ENCODE data around the gene TMEM87B. TPM values are rescaled to one million over a fixed set of nuclear protein-coding genes. Genes with fewer than 3 reads are reported as not detected.

TMEM87B gene
- total RNA-seq, 1 donor: 33.7 TPM

- Histone ChIP-seq H3K9me3 (ENCODE audit: low read depth, low read length) (no peaks in the 10 kb centered on the region), H2AFZ (ENCODE audit: low read length) (no peak overlapping the region), H3K27ac (ENCODE audit: low read depth, low read length) (no peak overlapping the region), H3K79me2 (ENCODE audit: insufficient read depth, low read length) (no peaks in the 10 kb centered on the region), H3K27me3 (ENCODE audit: insufficient read depth, low read length) (no peaks in the 10 kb centered on the region), H3K4me1 (ENCODE audit: insufficient read depth, low read length) (peaks cover 8% of the 10 kb centered on the region), H3K4me2 (ENCODE audit: insufficient read depth, low read length) (no peak overlapping the region), H4K20me1 (ENCODE audit: insufficient read depth, low read length) (no peaks in the 10 kb centered on the region), H3K36me3 (ENCODE audit: insufficient read depth, low read length) (no peaks in the 10 kb centered on the region), H3K4me3 (ENCODE audit: insufficient read depth, low read length) (no peak overlapping the region)
- DNase-seq (ENCODE audit: insufficient read length, low spot score, missing footprints): peak; percentile 74
- no peak for TF ChIP-seq CTCF (IDR thresholded peaks at IDR 0.05; ENCODE audit: extremely low read depth, low read depth, low read length)
These were observed 88.1 kb downstream of the TMEM87B start for GRCh38 chr2:112143150-112143549.

- no peaks in the 10 kb centered on the region for H4K20me1 ChIP-seq (ENCODE audit: insufficient read depth, low read length)
- peaks cover 27% of the 10 kb centered on the region for H3K4me1 ChIP-seq (ENCODE audit: insufficient read depth, low read length)
- no peaks in the 10 kb centered on the region for H3K36me3 ChIP-seq (ENCODE audit: insufficient read depth, low read length)
- no peak overlapping the region for H3K27ac ChIP-seq (ENCODE audit: low read depth, low read length)
- H3K4me2 ChIP-seq (ENCODE audit: insufficient read depth, low read length): no peak overlapping the region
- no peaks in the 10 kb centered on the region for H3K79me2 ChIP-seq (ENCODE audit: insufficient read depth, low read length)
- no peak for DNase-seq (ENCODE audit: insufficient read length, low spot score, missing footprints)
- H2AFZ ChIP-seq (ENCODE audit: low read length): no peak overlapping the region
- no peaks in the 10 kb centered on the region for H3K27me3 ChIP-seq (ENCODE audit: insufficient read depth, low read length)
- no peaks in the 10 kb centered on the region for H3K9me3 ChIP-seq (ENCODE audit: low read depth, low read length)
- TF ChIP-seq CTCF (IDR thresholded peaks at IDR 0.05; ENCODE audit: extremely low read depth, low read depth, low read length): no peak
- no peak overlapping the region for H3K4me3 ChIP-seq (ENCODE audit: insufficient read depth, low read length)
These were observed 89.9 kb downstream of the TMEM87B start for GRCh38 chr2:112144966-112145365.

- Histone ChIP-seq H3K4me3 (ENCODE audit: insufficient read depth, low read length) (no peak overlapping the region), H3K27me3 (ENCODE audit: insufficient read depth, low read length) (no peaks in the 10 kb centered on the region), H3K4me1 (ENCODE audit: insufficient read depth, low read length) (peaks cover 50% of the 10 kb centered on the region), H3K27ac (ENCODE audit: low read depth, low read length) (peak overlapping the region; percentile 98), H3K9me3 (ENCODE audit: low read depth, low read length) (no peaks in the 10 kb centered on the region), H2AFZ (ENCODE audit: low read length) (peak overlapping the region; percentile 54), H3K4me2 (ENCODE audit: insufficient read depth, low read length) (peak overlapping the region; percentile 28), H3K79me2 (ENCODE audit: insufficient read depth, low read length) (peaks cover 3% of the 10 kb centered on the region), H4K20me1 (ENCODE audit: insufficient read depth, low read length) (no peaks in the 10 kb centered on the region), H3K36me3 (ENCODE audit: insufficient read depth, low read length) (no peaks in the 10 kb centered on the region)
- no peak for DNase-seq (ENCODE audit: insufficient read length, low spot score, missing footprints)
- no peak for TF ChIP-seq CTCF (IDR thresholded peaks at IDR 0.05; ENCODE audit: extremely low read depth, low read depth, low read length)
These were observed 92.5 kb downstream of the TMEM87B start for GRCh38 chr2:112147382-112148168.

- Histone ChIP-seq H3K27ac (ENCODE audit: low read depth, low read length) (peak overlapping the region; percentile 98), H3K79me2 (ENCODE audit: insufficient read depth, low read length) (peaks cover 3% of the 10 kb centered on the region), H2AFZ (ENCODE audit: low read length) (peak overlapping the region; percentile 4), H3K36me3 (ENCODE audit: insufficient read depth, low read length) (no peaks in the 10 kb centered on the region), H4K20me1 (ENCODE audit: insufficient read depth, low read length) (no peaks in the 10 kb centered on the region), H3K4me2 (ENCODE audit: insufficient read depth, low read length) (no peak overlapping the region), H3K4me3 (ENCODE audit: insufficient read depth, low read length) (no peak overlapping the region), H3K9me3 (ENCODE audit: low read depth, low read length) (no peaks in the 10 kb centered on the region), H3K4me1 (ENCODE audit: insufficient read depth, low read length) (peaks cover 59% of the 10 kb centered on the region), H3K27me3 (ENCODE audit: insufficient read depth, low read length) (no peaks in the 10 kb centered on the region)
- DNase-seq (ENCODE audit: insufficient read length, low spot score, missing footprints): no peak
- TF ChIP-seq CTCF (IDR thresholded peaks at IDR 0.05; ENCODE audit: extremely low read depth, low read depth, low read length): no peak
These were observed 93.4 kb downstream of the TMEM87B start for GRCh38 chr2:112148477-112148876.
